GM12872 (cell line): ENCODE measurements around the gene DISP3.
A peak's percentile ranks its signal among the peaks of the same experiment; 100 is the strongest.

Experiments
- CTCF ChIP-seq: IDR thresholded peaks from 3 replicates; pipeline ENCODE4 v1.5.1; 2011; ENCODE audit warnings: low read depth, mild to moderate bottlenecking, low read length, moderate library complexity; ENCODE audit not compliant: insufficient read depth

Gene DISP3

GRCh38 chr1:11567244-11568065 lies 88.5 kb downstream of the DISP3 start:
- no peak for TF ChIP-seq CTCF

GRCh38 chr1:11568687-11569086 lies 89.7 kb downstream of the DISP3 start:
- TF ChIP-seq CTCF: no peak

- TF ChIP-seq CTCF: no peak
Measured at GRCh38 chr1:11569551-11569950, 90.6 kb downstream of the DISP3 start.

GRCh38 chr1:11569954-11570353 lies 91.0 kb downstream of the DISP3 start:
- no peak for TF ChIP-seq CTCF

GRCh38 chr1:11570821-11571380 lies 91.9 kb downstream of the DISP3 start:
- no peak for TF ChIP-seq CTCF

- peak; percentile 20; the same call in 1 of the 3 replicates for TF ChIP-seq CTCF
Measured at GRCh38 chr1:11571906-11572616, 93.1 kb downstream of the DISP3 start.

GRCh38 chr1:11573116-11573692 lies 94.2 kb downstream of the DISP3 start:
- TF ChIP-seq CTCF: no peak
